KMS-11 (cell line): Measurements from ENCODE around the gene PALLD.

Experiments used
- H2AFZ ChIP-seq: fragments of 200-600 bp; sonication (generic); 2 replicates; pipeline ENCODE4 v1.6.1; 2016; ENCODE audit warnings: antibody characterized with exemption, mixed run types, low read depth
- H3K27ac ChIP-seq: fragments of 200-600 bp; sonication (generic); 2 replicates; pipeline ENCODE4 v1.6.1; 2016; ENCODE audit warnings: mild to moderate bottlenecking, mixed run types
- H3K27me3 ChIP-seq: fragments of 200-600 bp; sonication (generic); 2 replicates; pipeline ENCODE4 v1.6.1; 2017; ENCODE audit warnings: mild to moderate bottlenecking, low read depth, mixed run types, moderate library complexity; ENCODE audit not compliant: insufficient read depth
- H3K36me3 ChIP-seq: fragments of 200-600 bp; sonication (generic); 2 replicates; pipeline ENCODE4 v1.6.1; 2017; ENCODE audit warnings: mild to moderate bottlenecking, mixed run types; ENCODE audit not compliant: insufficient read depth
- H3K4me1 ChIP-seq: fragments of 200-600 bp; sonication (generic); 2 replicates; pipeline ENCODE4 v1.6.1; 2016; ENCODE audit warnings: mild to moderate bottlenecking, low read depth, mixed run types; ENCODE audit not compliant: poor library complexity, severe bottlenecking
- H3K4me2 ChIP-seq: fragments of 200-600 bp; sonication (generic); 2 replicates; pipeline ENCODE4 v1.7.0; 2016; ENCODE audit warnings: mild to moderate bottlenecking, mixed run types
- H3K4me3 ChIP-seq: fragments of 200-600 bp; sonication (generic); IDR thresholded peaks from 2 replicates; pipeline ENCODE4 v1.6.1; 2017; ENCODE audit warnings: low read depth, low read length, mixed read lengths; ENCODE audit not compliant: insufficient read depth
- H3K79me2 ChIP-seq: fragments of 200-600 bp; sonication (generic); 2 replicates; pipeline ENCODE4 v1.6.1; 2016; ENCODE audit warnings: low read depth, mixed run types; ENCODE audit not compliant: insufficient read depth
- H3K9ac ChIP-seq: fragments of 200-600 bp; sonication (generic); 2 replicates; pipeline ENCODE4 v1.6.1; 2016; ENCODE audit warnings: mild to moderate bottlenecking, mixed run types
- H4K20me1 ChIP-seq: fragments of 200-600 bp; sonication (generic); 2 replicates; pipeline ENCODE4 v1.6.1; 2016; ENCODE audit warnings: mild to moderate bottlenecking, mixed run types; ENCODE audit not compliant: insufficient read depth
- TF ChIP-seq, protein P1 (sequence below): fragments of 200-600 bp; sonication (generic); conservative IDR thresholded peaks from 2 replicates; pipeline ENCODE4 v1.6.1; 2017; ENCODE audit warnings: low read depth, mild to moderate bottlenecking, antibody characterized with exemption, low read length, moderate library complexity, mixed read lengths

PALLD gene

GRCh38 chr4:168860827-168861226, 364.0 kb downstream of the PALLD start:
- H2AFZ ChIP-seq = no peak overlapping the region
- H3K4me3 ChIP-seq = no peak overlapping the region
- TF ChIP-seq, protein P1, sequence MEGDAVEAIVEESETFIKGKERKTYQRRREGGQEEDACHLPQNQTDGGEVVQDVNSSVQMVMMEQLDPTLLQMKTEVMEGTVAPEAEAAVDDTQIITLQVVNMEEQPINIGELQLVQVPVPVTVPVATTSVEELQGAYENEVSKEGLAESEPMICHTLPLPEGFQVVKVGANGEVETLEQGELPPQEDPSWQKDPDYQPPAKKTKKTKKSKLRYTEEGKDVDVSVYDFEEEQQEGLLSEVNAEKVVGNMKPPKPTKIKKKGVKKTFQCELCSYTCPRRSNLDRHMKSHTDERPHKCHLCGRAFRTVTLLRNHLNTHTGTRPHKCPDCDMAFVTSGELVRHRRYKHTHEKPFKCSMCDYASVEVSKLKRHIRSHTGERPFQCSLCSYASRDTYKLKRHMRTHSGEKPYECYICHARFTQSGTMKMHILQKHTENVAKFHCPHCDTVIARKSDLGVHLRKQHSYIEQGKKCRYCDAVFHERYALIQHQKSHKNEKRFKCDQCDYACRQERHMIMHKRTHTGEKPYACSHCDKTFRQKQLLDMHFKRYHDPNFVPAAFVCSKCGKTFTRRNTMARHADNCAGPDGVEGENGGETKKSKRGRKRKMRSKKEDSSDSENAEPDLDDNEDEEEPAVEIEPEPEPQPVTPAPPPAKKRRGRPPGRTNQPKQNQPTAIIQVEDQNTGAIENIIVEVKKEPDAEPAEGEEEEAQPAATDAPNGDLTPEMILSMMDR = no peak
- no peaks in the 10 kb centered on the region for H3K27me3 ChIP-seq
- peaks cover 14% of the 10 kb centered on the region for H3K4me1 ChIP-seq
- 0 out of 2 replicates have a peak, but pooled peaks cover 10% of the 10 kb centered on the region for H3K79me2 ChIP-seq
- no peak overlapping the region for H3K4me2 ChIP-seq
- no peaks in the 10 kb centered on the region for H4K20me1 ChIP-seq
- H3K36me3 ChIP-seq = no peaks in the 10 kb centered on the region
- H3K27ac ChIP-seq = no peak overlapping the region
- H3K9ac ChIP-seq = no peak overlapping the region

DNA sequence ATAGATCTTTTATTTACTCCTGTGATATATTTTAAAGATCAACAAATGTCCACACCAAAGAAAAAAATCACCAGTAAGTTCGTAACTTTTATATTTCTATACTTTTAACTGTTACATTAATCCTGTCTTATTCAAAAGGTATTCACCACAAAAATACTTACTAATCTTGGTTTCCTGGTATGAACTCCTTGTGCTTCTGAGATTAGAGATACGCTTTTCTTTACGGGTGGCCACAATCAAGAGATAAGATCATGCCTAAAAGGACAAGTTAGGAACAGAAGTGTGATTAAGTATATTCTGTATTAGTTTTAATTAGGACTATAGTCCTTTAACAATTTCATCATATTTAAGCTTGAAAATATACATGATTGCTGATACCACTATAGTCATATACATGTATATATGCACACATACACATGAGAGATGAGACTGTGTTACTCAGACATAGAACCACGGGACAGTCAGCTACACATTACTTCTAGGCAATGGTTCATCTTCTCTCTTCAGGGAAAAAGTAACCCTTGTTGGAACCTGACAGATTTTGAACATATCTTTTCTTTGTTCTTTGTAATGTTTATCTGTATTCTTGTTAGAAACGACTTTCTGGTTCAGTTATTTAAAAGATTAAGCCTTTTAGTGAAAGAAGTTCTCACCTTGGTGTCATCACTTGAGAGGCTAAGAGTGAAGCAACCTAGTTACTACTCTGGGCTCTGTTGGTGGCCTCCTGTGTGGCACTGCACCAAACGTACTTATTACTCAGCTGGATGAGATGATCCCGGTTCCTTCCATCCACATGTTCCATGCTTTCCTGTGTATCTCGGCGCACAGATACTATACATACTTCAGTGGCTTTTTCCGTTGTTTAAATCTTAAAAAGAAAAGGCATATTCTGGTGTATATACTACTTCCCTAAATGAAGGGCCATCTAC, 367.1 kb downstream of the PALLD start:
- no peak overlapping the region for H3K27ac ChIP-seq
- no peaks in the 10 kb centered on the region for H3K4me1 ChIP-seq
- no peaks in the 10 kb centered on the region for H3K79me2 ChIP-seq
- H3K4me3 ChIP-seq = no peak overlapping the region
- H2AFZ ChIP-seq = no peak overlapping the region
- H3K9ac ChIP-seq = no peak overlapping the region
- H3K27me3 ChIP-seq = no peaks in the 10 kb centered on the region
- H3K36me3 ChIP-seq = no peaks in the 10 kb centered on the region
- H4K20me1 ChIP-seq = no peaks in the 10 kb centered on the region
- no peak overlapping the region for H3K4me2 ChIP-seq
- TF ChIP-seq, protein P1 = no peak

DNA sequence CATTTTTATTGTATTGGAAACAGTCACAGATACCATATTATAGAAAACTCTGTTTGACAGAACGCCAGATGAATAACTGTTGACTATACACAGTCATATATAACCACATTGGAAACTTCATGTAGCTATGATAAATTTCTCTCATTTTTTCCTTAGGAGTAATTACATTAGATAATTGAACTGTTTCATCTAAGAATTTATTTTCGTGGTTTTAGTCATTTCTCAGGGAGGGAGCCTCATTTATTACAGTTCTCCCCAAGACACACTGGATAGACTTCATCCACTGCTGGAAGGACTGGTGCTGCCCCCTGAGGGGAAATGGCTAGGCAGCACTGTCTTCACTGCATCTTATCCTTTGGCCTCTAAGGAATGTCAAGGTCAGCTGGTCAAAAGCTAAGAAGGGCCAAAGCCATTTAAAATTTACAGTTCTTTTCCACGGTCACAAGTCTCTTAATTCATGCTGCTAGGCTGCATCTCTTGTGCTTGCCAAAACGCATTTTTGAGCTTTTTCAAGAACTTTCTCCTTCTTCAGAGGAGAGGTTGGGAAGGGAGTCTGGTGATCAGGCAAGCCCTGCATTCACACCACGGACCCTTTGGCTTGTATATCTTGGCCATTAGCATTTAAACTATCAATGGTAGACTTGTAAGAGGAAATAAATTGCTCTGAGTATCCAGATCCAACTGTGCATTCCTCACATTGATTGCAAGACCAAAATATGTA, 368.1 kb downstream of the PALLD start:
- no peaks in the 10 kb centered on the region for H3K4me1 ChIP-seq
- no peak overlapping the region for H2AFZ ChIP-seq
- no peaks in the 10 kb centered on the region for H3K36me3 ChIP-seq
- no peak overlapping the region for H3K9ac ChIP-seq
- no peaks in the 10 kb centered on the region for H3K79me2 ChIP-seq
- no peaks in the 10 kb centered on the region for H4K20me1 ChIP-seq
- H3K27me3 ChIP-seq = no peaks in the 10 kb centered on the region
- H3K4me2 ChIP-seq = no peak overlapping the region
- H3K4me3 ChIP-seq = no peak overlapping the region
- TF ChIP-seq, protein P1 = no peak
- no peak overlapping the region for H3K27ac ChIP-seq

DNA sequence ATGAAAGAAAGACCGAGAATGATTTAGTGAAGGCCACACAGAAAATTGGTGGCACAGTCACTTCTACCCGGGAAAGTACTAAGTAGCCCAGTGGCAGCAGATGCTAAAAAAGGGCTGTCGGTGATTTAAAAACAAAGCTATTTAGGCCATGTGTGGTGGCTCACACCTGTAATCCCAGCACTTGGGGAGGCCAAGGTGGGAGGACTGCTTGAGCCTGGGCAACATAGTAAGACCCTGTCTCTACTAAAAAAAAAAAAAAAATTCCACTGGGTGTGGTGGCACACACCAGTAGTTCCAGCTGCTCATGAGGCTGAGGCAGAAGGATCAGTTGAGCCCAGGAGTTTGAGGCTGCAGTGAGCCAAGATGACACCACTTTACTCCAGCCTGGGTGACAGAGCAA, 369.0 kb downstream of the PALLD start:
- H3K4me2 ChIP-seq = no peak overlapping the region
- no peak overlapping the region for H2AFZ ChIP-seq
- no peaks in the 10 kb centered on the region for H3K27me3 ChIP-seq
- TF ChIP-seq, protein P1 = no peak
- no peaks in the 10 kb centered on the region for H3K4me1 ChIP-seq
- no peaks in the 10 kb centered on the region for H4K20me1 ChIP-seq
- H3K27ac ChIP-seq = no peak overlapping the region
- no peak overlapping the region for H3K4me3 ChIP-seq
- no peaks in the 10 kb centered on the region for H3K79me2 ChIP-seq
- H3K9ac ChIP-seq = no peak overlapping the region
- H3K36me3 ChIP-seq = no peaks in the 10 kb centered on the region
